HG02571 (cell line): ENCODE measurements around the gene ATP6V1D.
"Not testable (repeated sequence)": the region's sequence is repeated elsewhere in the genome, so short reads cannot be mapped to it uniquely, and the experiment has no call there.

Source experiments
- ATAC-seq: cut with Tn5 transposase; IDR thresholded peaks from one replicate; pipeline ENCODE4 v1.9.1; 2021; ENCODE audit warnings: mild to moderate bottlenecking, moderate library complexity; ENCODE audit not compliant: unreplicated experiment

Gene ATP6V1D

GRCh38 chr14:67371247-67372148 lies 11.9 kb upstream of the ATP6V1D start:
- ATAC-seq, result no peak

- ATAC-seq, result no peak
Measured at GRCh38 chr14:67370830-67371229, 11.2 kb upstream of the ATP6V1D start.

- no peak for ATAC-seq
Measured at GRCh38 chr14:67365476-67365875, 5.9 kb upstream of the ATP6V1D start.

- ATAC-seq, result peak; percentile 26
Measured at GRCh38 chr14:67360470-67361206, 1.0 kb upstream of the ATP6V1D start.

- ATAC-seq, result no peak
Measured at GRCh38 chr14:67358924-67359774, 455 bp downstream of the ATP6V1D start.

GRCh38 chr14:67357969-67358354 lies 1.6 kb downstream of the ATP6V1D start:
- ATAC-seq, result no peak

- no peak for ATAC-seq
Measured at GRCh38 chr14:67357186-67357968, 2.2 kb downstream of the ATP6V1D start.

- ATAC-seq, result no peak
Measured at GRCh38 chr14:67352055-67352454, 7.5 kb downstream of the ATP6V1D start.

- no peak for ATAC-seq
Measured at GRCh38 chr14:67345583-67345982, 14.0 kb downstream of the ATP6V1D start.

- ATAC-seq, result no peak
Measured at GRCh38 chr14:67343601-67344230, 15.9 kb downstream of the ATP6V1D start.

- not testable (repeated sequence) for ATAC-seq
Measured at GRCh38 chr14:67341231-67341630, 18.4 kb downstream of the ATP6V1D start.

- no peak for ATAC-seq
Measured at GRCh38 chr14:67335781-67336180, 23.8 kb downstream of the ATP6V1D start.

- no peak for ATAC-seq
Measured at GRCh38 chr14:67332468-67332867, 27.1 kb downstream of the ATP6V1D start.

- ATAC-seq, result no peak
Measured at GRCh38 chr14:67331368-67332125, 28.1 kb downstream of the ATP6V1D start.

GRCh38 chr14:67329666-67330065 lies 29.9 kb downstream of the ATP6V1D start:
- not testable (repeated sequence) for ATAC-seq

GRCh38 chr14:67319142-67319541 lies 40.5 kb downstream of the ATP6V1D start:
- ATAC-seq, result no peak

- no peak for ATAC-seq
Measured at GRCh38 chr14:67317822-67318221, 41.8 kb downstream of the ATP6V1D start.

GRCh38 chr14:67313153-67313552 lies 46.5 kb downstream of the ATP6V1D start:
- no peak for ATAC-seq

- ATAC-seq, result no peak
Measured at GRCh38 chr14:67311868-67312267, 47.7 kb downstream of the ATP6V1D start.
